RWPE2 (cell line): ENCODE data around the gene GTF2F1.
"Not testable (repeated sequence)": the region's sequence is repeated elsewhere in the genome, so short reads cannot be mapped to it uniquely, and the experiment has no call there.

ENCODE experiments used
- ATAC-seq: fragments of 200-7000 bp; cut with Tn5 transposase; 3 replicates; pipeline ENCODE4 v1.9.1; 2021; ENCODE audit warnings: low read depth
- DNase-seq: peaks from one replicate; pipeline ENCODE4 v3.0.0-alpha.2; 2020; ENCODE audit warnings: low spot score
- H3K27ac ChIP-seq: fragments of 450-650 bp; 2 replicates; pipeline ENCODE4 v1.5.1; 2017; ENCODE audit warnings: mild to moderate bottlenecking; ENCODE audit not compliant: poor library complexity, severe bottlenecking
- H3K27me3 ChIP-seq: fragments of 250-450 bp; sonication (Bioruptor Pico); 2 replicates; pipeline ENCODE4 v1.5.1; 2021; ENCODE audit warnings: mild to moderate bottlenecking, moderate library complexity; ENCODE audit not compliant: insufficient read depth, poor library complexity, severe bottlenecking
- H3K36me3 ChIP-seq: fragments of 250-450 bp; sonication (Bioruptor Pico); 2 replicates; pipeline ENCODE4 v1.5.1; 2020; ENCODE audit warnings: low read depth, mild to moderate bottlenecking, moderate library complexity
- H3K4me1 ChIP-seq: fragments of 250-450 bp; sonication (Bioruptor Pico); 2 replicates; pipeline ENCODE4 v1.5.1; 2021; ENCODE audit warnings: mild to moderate bottlenecking, moderate library complexity; ENCODE audit not compliant: insufficient read depth, poor library complexity, severe bottlenecking
- H3K4me3 ChIP-seq: fragments of 250-450 bp; sonication (Bioruptor Pico); 2 replicates; pipeline ENCODE4 v1.5.1; 2021; ENCODE audit warnings: mild to moderate bottlenecking, moderate library complexity; ENCODE audit not compliant: severe bottlenecking
- H3K9me3 ChIP-seq: fragments of 250-450 bp; sonication (Bioruptor Pico); 2 replicates; pipeline ENCODE4 v1.5.1; 2021; ENCODE audit warnings: mild to moderate bottlenecking, moderate library complexity; ENCODE audit not compliant: severe bottlenecking
- CTCF ChIP-seq: fragments of 450-650 bp; IDR thresholded peaks from one replicate; pipeline ENCODE4 v1.5.1; 2017; ENCODE audit warnings: mild to moderate bottlenecking, moderate library complexity; ENCODE audit not compliant: poor library complexity, severe bottlenecking

Gene GTF2F1

GRCh38 chr19:6373096-6373812 is 19.7 kb downstream of the GTF2F1 start:
- TF ChIP-seq CTCF, result no peak
- ATAC-seq (peak; percentile 71), DNase-seq (peak; percentile 98)
- Histone ChIP-seq H3K27ac (peak overlapping the region; percentile 76), H3K36me3 (no peaks in the 10 kb centered on the region; the same call in 1 of the 2 replicates), H3K4me3 (peak overlapping the region; percentile 73), H3K27me3 (no peaks in the 10 kb centered on the region), H3K4me1 (no peaks in the 10 kb centered on the region), H3K9me3 (no peaks in the 10 kb centered on the region)

- H3K27me3 ChIP-seq, result no peaks in the 10 kb centered on the region
- peak; percentile 86 for ATAC-seq
- no peak for TF ChIP-seq CTCF
- H3K9me3 ChIP-seq, result no peaks in the 10 kb centered on the region
- DNase-seq, result peak; percentile 99
- no peaks in the 10 kb centered on the region for H3K4me1 ChIP-seq
- peak within 1 kb of the TSS; percentile 76 for H3K27ac ChIP-seq
- no peaks in the 10 kb centered on the region; the same call in 1 of the 2 replicates for H3K36me3 ChIP-seq
- H3K4me3 ChIP-seq, result peak within 1 kb of the TSS; percentile 73
Observed at GRCh38 chr19:6372594-6373095, 20.3 kb downstream of the GTF2F1 start, which contains the start of gene ALKBH7. ALKBH7 (plus strand) TSS chr19:6372794; CDS start chr19:6372821, 27 bp downstream.

- peaks cover 36% of the 10 kb centered on the region for H3K36me3 ChIP-seq
- no peaks in the 10 kb centered on the region for H3K9me3 ChIP-seq
- ATAC-seq (no peak), DNase-seq (no peak)
- H3K4me3 ChIP-seq, result no peak overlapping the region
- no peak overlapping the region for H3K27ac ChIP-seq
- no peaks in the 10 kb centered on the region for H3K27me3 ChIP-seq
- no peaks in the 10 kb centered on the region for H3K4me1 ChIP-seq
- TF ChIP-seq CTCF, result no peak
Observed at GRCh38 chr19:6364353-6364752, 28.6 kb downstream of the GTF2F1 start.

GRCh38 chr19:6362351-6362801 is 30.6 kb downstream of the GTF2F1 start:
- no peak for TF ChIP-seq CTCF
- no peaks in the 10 kb centered on the region for H3K9me3 ChIP-seq
- H3K4me3 ChIP-seq, result peak overlapping the region; percentile 84
- no peak for DNase-seq
- H3K4me1 ChIP-seq, result no peaks in the 10 kb centered on the region
- peaks cover 36% of the 10 kb centered on the region for H3K36me3 ChIP-seq
- H3K27ac ChIP-seq, result peak overlapping the region; percentile 61
- H3K27me3 ChIP-seq, result no peaks in the 10 kb centered on the region
- no peak for ATAC-seq

- Histone ChIP-seq H3K27ac (peak overlapping the region; percentile 61), H3K27me3 (no peaks in the 10 kb centered on the region), H3K9me3 (no peaks in the 10 kb centered on the region), H3K36me3 (peaks cover 35% of the 10 kb centered on the region), H3K4me1 (no peaks in the 10 kb centered on the region), H3K4me3 (peak overlapping the region; percentile 84)
- DNase-seq (no peak), ATAC-seq (peak; percentile 21; the same call in 1 of the 3 replicates)
- no peak for TF ChIP-seq CTCF
Observed at GRCh38 chr19:6362027-6362350, 31.0 kb downstream of the GTF2F1 start.

GRCh38 chr19:6360857-6361216 is 32.1 kb downstream of the GTF2F1 start:
- ATAC-seq, DNase-seq, H3K27me3 ChIP-seq, H3K4me1 ChIP-seq, H3K9me3 ChIP-seq, H3K27ac ChIP-seq: not testable (repeated sequence)
- H3K36me3 ChIP-seq, result peaks cover 23% of the 10 kb centered on the region
- peak overlapping the region; percentile 84 for H3K4me3 ChIP-seq

GRCh38 chr19:6360445-6360844 is 32.5 kb downstream of the GTF2F1 start:
- not testable (repeated sequence) for H3K4me1 ChIP-seq, DNase-seq, H3K4me3 ChIP-seq, H3K27me3 ChIP-seq, H3K27ac ChIP-seq, H3K9me3 ChIP-seq, ATAC-seq
- peaks cover 19% of the 10 kb centered on the region for H3K36me3 ChIP-seq
